ENCODE data around the gene MSANTD4. TPM values are rescaled to one million over a fixed set of nuclear protein-coding genes. Genes with fewer than 3 reads are reported as not detected.

MSANTD4 gene
- total RNA-seq, 2 experiments from 2014 or later: 21.0 to 26.4 TPM

GRCh38 chr11:106043540-106043939, 21.5 kb upstream of the MSANTD4 start:
- H3K4me1 ChIP-seq (ENCODE audit: insufficient read depth, low read length, poor library complexity, severe bottlenecking): no peaks in the 10 kb centered on the region
- no peak for DNase-seq (ENCODE audit: low spot score)
- intact Hi-C loops (cut with micrococcal nuclease; ENCODE audit: unreplicated experiment): no loop called here
- no peak overlapping the region for H3K4me3 ChIP-seq (ENCODE audit: low read depth, low read length, poor library complexity, severe bottlenecking)
- no peak overlapping the region for H2AFZ ChIP-seq (ENCODE audit: low read length)
- no peak overlapping the region for H3K4me2 ChIP-seq (ENCODE audit: low read length)
- no peak overlapping the region for H3K27ac ChIP-seq (ENCODE audit: low read depth, low read length, poor library complexity, severe bottlenecking)
- ChIA-PET POLR2A (interaction anchor here (0.6 to 0.9 kb wide), 2 partner anchors 19 to 988 kb away, joined by 3 read pairs; no protein-coding TSS in a partner anchor), CTCF (ENCODE audit: unreplicated experiment) (no interaction called here)
- H3K79me2 ChIP-seq (ENCODE audit: insufficient read depth, low read depth, low read length): no peaks in the 10 kb centered on the region
- no peaks in the 10 kb centered on the region for H3K36me3 ChIP-seq (ENCODE audit: insufficient read depth, low read length)
- no peaks in the 10 kb centered on the region for H4K20me1 ChIP-seq (ENCODE audit: insufficient read depth, low read length)
- no peaks in the 10 kb centered on the region for H3K9me2 ChIP-seq (ENCODE audit: insufficient read depth, low read length)
- no peaks in the 10 kb centered on the region for H3K9me3 ChIP-seq (ENCODE audit: low read length)
- TF ChIP-seq EZH2phosphoT487 (IDR thresholded peaks at IDR 0.05; ENCODE audit: borderline replicate concordance, low read depth, low read length) (no peak), CTCF (conservative IDR thresholded peaks at IDR 0.05; ENCODE audit: low read length) (no peak)
- no TSS peak for BruUV-seq (replicated peaks)

GRCh38 chr11:106032861-106033260, 10.8 kb upstream of the MSANTD4 start:
- no TSS peak for BruUV-seq (replicated peaks)
- no peaks in the 10 kb centered on the region for H3K4me1 ChIP-seq (ENCODE audit: insufficient read depth, low read length, poor library complexity, severe bottlenecking)
- no peaks in the 10 kb centered on the region for H3K79me2 ChIP-seq (ENCODE audit: insufficient read depth, low read depth, low read length)
- H3K9me3 ChIP-seq (ENCODE audit: low read length): no peaks in the 10 kb centered on the region
- no peak overlapping the region for H3K4me3 ChIP-seq (ENCODE audit: low read depth, low read length, poor library complexity, severe bottlenecking)
- no peaks in the 10 kb centered on the region for H3K36me3 ChIP-seq (ENCODE audit: insufficient read depth, low read length)
- ChIA-PET POLR2A (interaction anchor here (1.2 kb wide), 1 partner anchor 15 kb away, joined by 5 read pairs; no protein-coding TSS in a partner anchor), CTCF (ENCODE audit: unreplicated experiment) (no interaction called here)
- TF ChIP-seq CTCF (conservative IDR thresholded peaks at IDR 0.05; ENCODE audit: low read length): no peak
- no peak for TF ChIP-seq EZH2phosphoT487 (IDR thresholded peaks at IDR 0.05; ENCODE audit: borderline replicate concordance, low read depth, low read length)
- no peaks in the 10 kb centered on the region for H3K9me2 ChIP-seq (ENCODE audit: insufficient read depth, low read length)
- intact Hi-C loops (cut with micrococcal nuclease; ENCODE audit: unreplicated experiment): no loop called here
- no peak overlapping the region for H2AFZ ChIP-seq (ENCODE audit: low read length)
- DNase-seq (ENCODE audit: low spot score): no peak
- H3K4me2 ChIP-seq (ENCODE audit: low read length): no peak overlapping the region
- H4K20me1 ChIP-seq (ENCODE audit: insufficient read depth, low read length): no peaks in the 10 kb centered on the region
- no peak overlapping the region for H3K27ac ChIP-seq (ENCODE audit: low read depth, low read length, poor library complexity, severe bottlenecking)

- intact Hi-C loops (cut with micrococcal nuclease; ENCODE audit: unreplicated experiment): no loop called here
- ChIA-PET CTCF (ENCODE audit: unreplicated experiment) (no interaction called here), POLR2A (no interaction called here)
- TF ChIP-seq EZH2phosphoT487 (IDR thresholded peaks at IDR 0.05; ENCODE audit: borderline replicate concordance, low read depth, low read length) (no peak), CTCF (conservative IDR thresholded peaks at IDR 0.05; ENCODE audit: low read length) (no peak)
- no peak overlapping the region for H2AFZ ChIP-seq (ENCODE audit: low read length)
- no peaks in the 10 kb centered on the region for H3K9me3 ChIP-seq (ENCODE audit: low read length)
- no peak overlapping the region for H3K4me2 ChIP-seq (ENCODE audit: low read length)
- H3K4me3 ChIP-seq (ENCODE audit: low read depth, low read length, poor library complexity, severe bottlenecking): no peak overlapping the region
- H4K20me1 ChIP-seq (ENCODE audit: insufficient read depth, low read length): no peaks in the 10 kb centered on the region
- H3K36me3 ChIP-seq (ENCODE audit: insufficient read depth, low read length): no peaks in the 10 kb centered on the region
- DNase-seq (ENCODE audit: low spot score): no peak
- BruUV-seq (replicated peaks): no TSS peak
- H3K79me2 ChIP-seq (ENCODE audit: insufficient read depth, low read depth, low read length): no peaks in the 10 kb centered on the region
- no peaks in the 10 kb centered on the region for H3K9me2 ChIP-seq (ENCODE audit: insufficient read depth, low read length)
- no peak overlapping the region for H3K27ac ChIP-seq (ENCODE audit: low read depth, low read length, poor library complexity, severe bottlenecking)
- no peaks in the 10 kb centered on the region for H3K4me1 ChIP-seq (ENCODE audit: insufficient read depth, low read length, poor library complexity, severe bottlenecking)
Observed at GRCh38 chr11:106031936-106032335, 9.9 kb upstream of the MSANTD4 start.
